ENCODE results near the gene SH3BP4. TPM values are rescaled to one million over a fixed set of nuclear protein-coding genes. Genes with fewer than 3 reads are reported as not detected.

SH3BP4 gene
- total and polyA plus RNA-seq, 2 of the 8 experiments (the other 6 are each of a cell fraction or from before 2014, with no cell fraction given), result 28.3 to 35.4 TPM

DNA sequence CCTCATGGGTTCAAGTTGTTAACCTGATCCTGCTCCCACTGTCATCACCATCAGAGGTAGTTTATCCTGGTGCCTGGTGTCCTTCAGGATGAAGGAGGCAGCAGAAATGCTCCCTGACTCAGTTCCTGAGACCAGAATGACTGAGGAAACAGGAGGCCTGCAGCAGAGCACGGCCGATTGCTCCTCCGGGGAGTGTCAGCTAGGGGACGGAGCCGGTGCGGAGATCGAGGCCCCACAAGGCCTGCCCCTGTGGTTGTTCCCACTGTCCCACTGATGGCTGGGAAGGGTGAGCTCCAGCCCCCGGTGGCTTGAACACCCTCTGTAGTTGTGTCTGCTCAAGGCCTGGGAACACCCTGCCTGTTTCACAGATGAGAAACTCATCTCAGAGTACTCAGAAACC, 45.6 kb downstream of the SH3BP4 start:
- Histone ChIP-seq H4K5ac (ENCODE audit: insufficient read length, low read depth, low read length) (no peak overlapping the region), H3K18ac (ENCODE audit: extremely low read depth, low read length) (peak overlapping the region; percentile 48; the same call in 1 of the 2 replicates), H3K9me3 (ENCODE audit: insufficient read depth in 2 of 2, low read depth in 1 of 2, low read length in 1 of 2) (no peaks in the 10 kb centered on the region), H2BK120ac (replicated peaks; ENCODE audit: low read depth, low read length) (no peak overlapping the region), H4K20me1 (replicated peaks in 1 of 2; ENCODE audit: control insufficient read depth in 1 of 2, insufficient read depth in 2 of 2, low read length in 2 of 2) (peaks cover 2 to 5% of the 10 kb centered on the region in 2 experiments), H3K56ac (replicated peaks; ENCODE audit: insufficient read length, low read depth, low read length) (no peak overlapping the region), H3K14ac (ENCODE audit: insufficient read length) (no peak overlapping the region), H3K4me1 (replicated peaks in 1 of 4; ENCODE audit: control insufficient read depth in 3 of 4, insufficient read depth in 4 of 4, low read length in 3 of 4) (peaks cover 3 to 52% (median 31%) of the 10 kb centered on the region in 4 experiments), H3K4me3 (ENCODE audit: extremely low read depth in 1 of 4, insufficient read depth in 2 of 4, low read depth in 3 of 4, low read length in 4 of 4) (no peak overlapping the region), H3K27me3 (replicated peaks in 1 of 4; ENCODE audit: control insufficient read depth in 3 of 4, extremely low read depth in 1 of 4, insufficient read depth in 3 of 4, low read length in 3 of 4) (no peaks in the 10 kb centered on the region), H3K79me1 (ENCODE audit: low read depth, low read length) (peaks cover 31% of the 10 kb centered on the region), H3K9ac (replicated peaks in 1 of 4; ENCODE audit: extremely low read depth in 1 of 4, low read depth in 3 of 4, low read length in 3 of 4) (no peak overlapping the region), H3K4ac (replicated peaks; ENCODE audit: insufficient read length, low read depth, low read length) (no peak overlapping the region), H2AFZ (ENCODE audit: low read length) (no peak overlapping the region), H3K27ac (ENCODE audit: low read depth, low read length) (peak overlapping the region; percentile 59; the same call in 1 of the 2 replicates), H4K91ac (replicated peaks; ENCODE audit: insufficient read length, low read length) (no peak overlapping the region), H2BK12ac (ENCODE audit: low read depth, low read length) (peak overlapping the region; percentile 20; the same call in 1 of the 2 replicates), H2AK5ac (ENCODE audit: low read depth, low read length) (peak overlapping the region; percentile 56), H3K36me3 (ENCODE audit: control insufficient read depth in 2 of 4, insufficient read depth in 4 of 4, low read length in 3 of 4) (peaks cover 0 to 26% (median 0%) of the 10 kb centered on the region in 4 experiments; a peak in 2 of 8 replicates), H2BK20ac (ENCODE audit: low read length) (peak overlapping the region; percentile 40; the same call in 1 of the 2 replicates), H2BK5ac (ENCODE audit: low read depth, low read length) (peak overlapping the region; percentile 36; the same call in 1 of the 2 replicates), H3K4me2 (ENCODE audit: insufficient read depth in 1 of 2, low read depth in 2 of 2, low read length in 2 of 2) (no peak overlapping the region), H2BK15ac (ENCODE audit: low read length) (no peak overlapping the region), H3K79me2 (ENCODE audit: control insufficient read depth in 1 of 2, insufficient read depth in 2 of 2, low read length in 2 of 2) (peaks cover 14 to 81% of the 10 kb centered on the region in 2 experiments), H4K8ac (ENCODE audit: extremely low read depth, insufficient read depth, low read length) (no peak overlapping the region), H3K23me2 (ENCODE audit: low read depth, low read length) (no peaks in the 10 kb centered on the region), H3K23ac (ENCODE audit: insufficient read length) (no peak overlapping the region)
- 90% methylated on average over 6 of the region's 8 CpGs; no CpG with 5 or more reads in 1 of the 2 experiments for WGBS, 2 experiments (ENCODE audit: extremely low coverage in 1 of 2, insufficient coverage in 1 of 2, insufficient read length in 1 of 2, insufficient replicate concordance in 2 of 2, low coverage in 1 of 2, low lambda C conversion rate in 2 of 2, missing lambda C conversion rate in 1 of 2)
- DNase-seq (ENCODE audit: low read depth in 1 of 2, low spot score in 2 of 2), result no peak
- ChIA-PET POLR2A (ENCODE audit: partially characterized antibody) (interaction anchor here (3.7 kb wide), 1 partner anchor 11 kb away, joined by 17 read pairs; no protein-coding TSS in a partner anchor), CTCF (ENCODE audit: partially characterized antibody) (interaction anchor here (1.0 to 2.1 kb wide), 4 partner anchors 8 to 110 kb away, joined by 3 to 6 read pairs (median 4); no protein-coding TSS in a partner anchor)
- FAIRE-seq, result no peak
- TF ChIP-seq CBX8 (IDR thresholded peaks at IDR 0.05; ENCODE audit: borderline replicate concordance, low read depth, low read length) (no peak), SIN3A (conservative IDR thresholded peaks at IDR 0.05 in 1 of 2, IDR thresholded peaks at IDR 0.05 in 1 of 2; ENCODE audit: low read depth in 1 of 2, low read length in 2 of 2) (no peak), BRCA1 (IDR thresholded peaks at IDR 0.05; ENCODE audit: low read depth, low read length) (no peak), POU5F1 (IDR thresholded peaks at IDR 0.05; ENCODE audit: low read depth, low read length) (no peak), CHD1 (IDR thresholded peaks at IDR 0.05; ENCODE audit: low read depth, low read length) (no peak), RBBP5 (IDR thresholded peaks at IDR 0.05; ENCODE audit: borderline replicate concordance, low read depth, low read length) (no peak)
- TF ChIP-seq, protein P1, sequence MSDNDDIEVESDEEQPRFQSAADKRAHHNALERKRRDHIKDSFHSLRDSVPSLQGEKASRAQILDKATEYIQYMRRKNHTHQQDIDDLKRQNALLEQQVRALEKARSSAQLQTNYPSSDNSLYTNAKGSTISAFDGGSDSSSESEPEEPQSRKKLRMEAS (IDR thresholded peaks at IDR 0.05), result no peak
